Lower leg skin (tissue), 3 donors: ENCODE measurements around the gene BCAR3.

ENCODE experiments used
- CTCF ChIP-seq, 3 donors: fragments of 450-650 bp; IDR thresholded peaks; one replicate each; pipeline ENCODE4 v1.5.1; 2016; ENCODE audit warnings: antibody characterized with exemption in 3 of 3, mild to moderate bottlenecking in 3 of 3, moderate library complexity in 2 of 3
- POLR2A ChIP-seq, 2 donors: fragments of 450-650 bp; IDR thresholded peaks; one replicate each; pipeline ENCODE4 v1.6.1; 2016 to 2017; ENCODE audit warnings: antibody characterized with exemption in 2 of 2, mild to moderate bottlenecking in 1 of 2, moderate library complexity in 1 of 2

DNA sequence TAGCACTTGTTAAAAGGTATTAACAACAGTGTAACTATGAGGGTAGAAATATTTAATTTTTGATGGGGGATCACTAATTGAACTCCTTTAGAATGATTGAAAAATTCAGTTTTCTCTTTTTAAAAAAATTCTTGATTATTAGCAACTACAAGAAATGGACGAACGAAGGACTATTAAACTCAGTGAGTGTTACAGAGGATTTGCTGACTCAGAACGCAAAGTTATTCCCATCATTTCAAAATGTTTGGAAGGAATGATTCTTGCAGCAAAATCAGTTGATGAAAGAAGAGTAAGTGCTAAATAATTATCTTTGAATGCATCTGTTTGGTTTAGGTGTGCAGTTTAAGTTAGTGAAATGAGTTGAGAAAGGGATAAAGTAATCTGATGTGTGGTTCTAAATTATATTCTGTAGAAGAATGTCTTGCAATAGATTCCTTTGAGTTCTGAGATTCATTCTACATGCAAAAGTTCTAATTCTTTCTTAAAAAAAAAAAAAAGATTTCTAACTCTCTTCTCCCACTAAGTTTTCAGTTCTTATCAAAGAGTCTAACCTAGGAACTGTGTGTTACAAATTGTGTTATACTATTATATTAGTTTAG is 148.8 kb downstream of the BCAR3 start:
- TF ChIP-seq CTCF (IDR thresholded peaks at IDR 0.05) (no peak), POLR2A (IDR thresholded peaks at IDR 0.05) (no peak)
